ENCODE measurements around the gene CENPVL2.
"Not testable (repeated sequence)": the region's sequence is repeated elsewhere in the genome, so short reads cannot be mapped to it uniquely, and the experiment has no call there.

Gene CENPVL2

GRCh38 chrX:51682720-51683062 is at the start of gene CENPVL2:
Gene CENPVL2, minus strand, starts transcription at chrX:51682831. Its CDS starts 0 bp downstream, at chrX:51682831.
- H3K4me3 ChIP-seq; H3K9me3 ChIP-seq (ENCODE audit: low read depth, low read length); DNase-seq (ENCODE audit: low read depth, low spot score); H3K9ac ChIP-seq (ENCODE audit: insufficient read length); H3K36me3 ChIP-seq (ENCODE audit: insufficient read depth, low read length); H3K27ac ChIP-seq: not testable (repeated sequence)

- Histone ChIP-seq H3K9me3 (ENCODE audit: low read depth, low read length) (no peaks in the 10 kb centered on the region), H3K36me3 (ENCODE audit: insufficient read depth, low read length) (no peaks in the 10 kb centered on the region), H3K4me3 (no peak overlapping the region), H3K9ac (ENCODE audit: insufficient read length) (no peak overlapping the region), H3K27ac (no peak overlapping the region)
- DNase-seq (ENCODE audit: low read depth, low spot score): no peak
- TF ChIP-seq EZH2 (IDR thresholded peaks at IDR 0.05): no peak
- TF ChIP-seq POLR2AphosphoS5 (IDR thresholded peaks at IDR 0.05; ENCODE audit: borderline replicate concordance, low read depth, low read length): no peak
- no peak for TF ChIP-seq FOXP2 (optimal IDR thresholded peaks at IDR 0.05; ENCODE audit: control extremely low read depth, extremely low read length, insufficient read depth)
Measured at GRCh38 chrX:51728202-51728601, 45.6 kb upstream of the CENPVL2 start.

GRCh38 chrX:51712943-51713647 is 30.5 kb upstream of the CENPVL2 start:
- not testable (repeated sequence) for H3K4me3 ChIP-seq; H3K27ac ChIP-seq; DNase-seq (ENCODE audit: low read depth, low spot score); H3K9me3 ChIP-seq (ENCODE audit: low read depth, low read length); H3K9ac ChIP-seq (ENCODE audit: insufficient read length); H3K36me3 ChIP-seq (ENCODE audit: insufficient read depth, low read length)

- H3K4me3 ChIP-seq; H3K9ac ChIP-seq (ENCODE audit: insufficient read length); H3K27ac ChIP-seq: not testable (repeated sequence)
Measured at GRCh38 chrX:51710277-51711164, 27.9 kb upstream of the CENPVL2 start, which contains the start of gene CENPVL1. Gene CENPVL1, plus strand, starts transcription at chrX:51710512. Its CDS starts 0 bp downstream, at chrX:51710512.

GRCh38 chrX:51697397-51697796 is 14.8 kb upstream of the CENPVL2 start:
- TF ChIP-seq EZH2 (IDR thresholded peaks at IDR 0.05): no peak
- TF ChIP-seq FOXP2 (optimal IDR thresholded peaks at IDR 0.05; ENCODE audit: control extremely low read depth, extremely low read length, insufficient read depth): no peak
- no peak for DNase-seq (ENCODE audit: low read depth, low spot score)
- H3K36me3 ChIP-seq (ENCODE audit: insufficient read depth, low read length): no peaks in the 10 kb centered on the region
- no peak overlapping the region for H3K9ac ChIP-seq (ENCODE audit: insufficient read length)
- no peaks in the 10 kb centered on the region for H3K9me3 ChIP-seq (ENCODE audit: low read depth, low read length)
- no peak overlapping the region for H3K27ac ChIP-seq
- H3K4me3 ChIP-seq: no peak overlapping the region

More at GRCh38 chrX:51710277-51711164, 27.9 kb upstream of the CENPVL2 start, which contains the start of gene CENPVL1:
- H3K36me3 ChIP-seq (ENCODE audit: insufficient read depth, low read length); DNase-seq (ENCODE audit: low read depth, low spot score); H3K9me3 ChIP-seq (ENCODE audit: low read depth, low read length): not testable (repeated sequence)

- no peak overlapping the region for H3K27ac ChIP-seq
- H3K9me3 ChIP-seq (ENCODE audit: low read depth, low read length): no peaks in the 10 kb centered on the region
- no peaks in the 10 kb centered on the region for H3K36me3 ChIP-seq (ENCODE audit: insufficient read depth, low read length)
- H3K4me3 ChIP-seq: no peak overlapping the region
- H3K9ac ChIP-seq (ENCODE audit: insufficient read length): no peak overlapping the region
- TF ChIP-seq EZH2 (IDR thresholded peaks at IDR 0.05) (no peak), POLR2AphosphoS5 (IDR thresholded peaks at IDR 0.05; ENCODE audit: borderline replicate concordance, low read depth, low read length) (no peak)
- no peak for DNase-seq (ENCODE audit: low read depth, low spot score)
Measured at GRCh38 chrX:51694254-51694653, 11.6 kb upstream of the CENPVL2 start.

- H3K9me3 ChIP-seq (ENCODE audit: low read depth, low read length); H3K36me3 ChIP-seq (ENCODE audit: insufficient read depth, low read length); DNase-seq (ENCODE audit: low read depth, low spot score): not testable (repeated sequence)
Measured at GRCh38 chrX:51681808-51682719, 567 bp downstream of the CENPVL2 start.

GRCh38 chrX:51679689-51680433 is 2.8 kb downstream of the CENPVL2 start:
- H3K27ac ChIP-seq; H3K9me3 ChIP-seq (ENCODE audit: low read depth, low read length); H3K9ac ChIP-seq (ENCODE audit: insufficient read length); H3K4me3 ChIP-seq; DNase-seq (ENCODE audit: low read depth, low spot score); H3K36me3 ChIP-seq (ENCODE audit: insufficient read depth, low read length): not testable (repeated sequence)

More at GRCh38 chrX:51681808-51682719, 567 bp downstream of the CENPVL2 start:
- H3K4me3 ChIP-seq; H3K9ac ChIP-seq (ENCODE audit: insufficient read length); H3K27ac ChIP-seq: not testable (repeated sequence)
